HG02798 (cell line): ENCODE measurements around the gene PUM1.
"Not testable (repeated sequence)": the region's sequence is repeated elsewhere in the genome, so short reads cannot be mapped to it uniquely, and the experiment has no call there.

Experiments
- ATAC-seq: cut with Tn5 transposase; IDR thresholded peaks from one replicate; pipeline ENCODE4 v1.9.1; 2021; ENCODE audit warnings: mild to moderate bottlenecking; ENCODE audit not compliant: unreplicated experiment, poor library complexity

The PUM1 gene

GRCh38 chr1:31065310-31066217 is at the start of gene PUM1:
Gene PUM1, minus strand, starts transcription at chr1:31065717. Its CDS starts 6,151 bp downstream, at chr1:31059566.
- ATAC-seq = peak; percentile 97

- no peak for ATAC-seq
These were observed 46.9 kb upstream of the PUM1 start for GRCh38 chr1:31112266-31112935.

GRCh38 chr1:31111290-31111951 is 45.9 kb upstream of the PUM1 start:
- ATAC-seq = no peak

- no peak for ATAC-seq
These were observed 45.3 kb upstream of the PUM1 start for GRCh38 chr1:31110846-31111245.

- no peak for ATAC-seq
These were observed 43.3 kb upstream of the PUM1 start for GRCh38 chr1:31108861-31109260.

GRCh38 chr1:31105646-31106045 is 40.1 kb upstream of the PUM1 start:
- ATAC-seq = no peak

GRCh38 chr1:31102501-31102950 is 37.0 kb upstream of the PUM1 start:
- ATAC-seq = no peak

GRCh38 chr1:31101147-31101502 is 35.6 kb upstream of the PUM1 start:
- no peak for ATAC-seq

- no peak for ATAC-seq
These were observed 33.9 kb upstream of the PUM1 start for GRCh38 chr1:31099293-31100032.

- ATAC-seq = no peak
These were observed 30.5 kb upstream of the PUM1 start for GRCh38 chr1:31095985-31096384.

GRCh38 chr1:31095298-31095981 is 29.9 kb upstream of the PUM1 start:
- ATAC-seq = no peak

GRCh38 chr1:31088081-31088480 is 22.6 kb upstream of the PUM1 start:
- not testable (repeated sequence) for ATAC-seq

- ATAC-seq = no peak
These were observed 19.5 kb upstream of the PUM1 start for GRCh38 chr1:31084782-31085569.

- no peak for ATAC-seq
These were observed 16.9 kb upstream of the PUM1 start for GRCh38 chr1:31082385-31082784.

GRCh38 chr1:31073044-31073443 is 7.5 kb upstream of the PUM1 start:
- no peak for ATAC-seq

GRCh38 chr1:31072304-31072746 is 6.8 kb upstream of the PUM1 start:
- no peak for ATAC-seq

- ATAC-seq = no peak
These were observed 3.9 kb upstream of the PUM1 start for GRCh38 chr1:31069392-31069791.

GRCh38 chr1:31064718-31065309 is 703 bp downstream of the PUM1 start:
- no peak for ATAC-seq
